GM18951 (cell line): Measurements from ENCODE around the gene UBE2V1.
"Not testable (repeated sequence)": the region's sequence is repeated elsewhere in the genome, so short reads cannot be mapped to it uniquely, and the experiment has no call there.

ENCODE experiments used
- POLR2A ChIP-seq: IDR thresholded peaks from 4 replicates; pipeline ENCODE4 v1.6.1; 2011; ENCODE audit warnings: mild to moderate bottlenecking; ENCODE audit not compliant: insufficient read length, insufficient read depth; ENCODE audit errors: extremely low read depth
- in situ Hi-C: fragments of 300-500 bp; cut with MboI; formaldehyde crosslinking; loops from one replicate; pipeline ENCODE4 v1.12.0; 2022; ENCODE audit warnings: low sequenced_read_pairs, mixed read lengths, inconsistent platforms; ENCODE audit not compliant: unreplicated experiment

The UBE2V1 gene

GRCh38 chr20:50142812-50143211, 29.9 kb upstream of the UBE2V1 start:
- in situ Hi-C loops: no loop called here
- TF ChIP-seq POLR2A: no peak

DNA sequence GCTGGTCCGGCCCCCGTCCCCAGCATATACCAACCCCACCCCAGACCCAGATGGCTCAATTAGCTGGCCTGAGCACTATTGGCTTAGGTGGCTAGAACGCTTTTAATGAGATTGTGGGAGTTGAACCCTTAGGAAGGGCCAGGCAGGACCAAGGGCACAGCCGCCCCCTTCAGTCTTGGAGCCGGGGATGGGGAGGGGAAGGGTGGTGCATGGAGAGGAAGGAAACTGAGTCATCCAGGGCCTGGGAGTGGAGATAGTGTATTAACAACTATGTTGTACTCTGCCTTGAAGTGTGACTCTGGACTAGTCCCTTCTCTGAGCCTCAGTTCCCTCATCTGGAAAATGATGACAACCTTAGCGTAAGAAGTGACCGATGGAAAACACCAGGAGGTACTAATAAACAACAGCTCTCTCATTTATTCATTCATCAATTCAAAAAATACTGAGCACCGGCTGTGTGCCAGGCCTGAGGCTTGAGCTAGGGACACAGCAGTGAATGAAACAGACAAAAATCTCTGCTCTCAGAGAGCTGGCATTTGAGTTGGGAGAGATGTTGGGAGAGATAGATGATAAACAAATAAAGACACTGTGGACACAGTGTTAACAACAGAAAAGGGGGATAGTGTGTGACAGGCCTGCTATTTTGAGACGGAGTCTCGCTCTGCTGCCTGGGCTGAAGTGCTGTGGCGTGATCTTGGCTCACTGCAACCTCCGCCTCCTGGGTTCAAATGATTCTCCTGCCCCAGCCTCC, 29.0 kb upstream of the UBE2V1 start:
- in situ Hi-C loops: no loop called here
- TF ChIP-seq POLR2A: no peak

DNA sequence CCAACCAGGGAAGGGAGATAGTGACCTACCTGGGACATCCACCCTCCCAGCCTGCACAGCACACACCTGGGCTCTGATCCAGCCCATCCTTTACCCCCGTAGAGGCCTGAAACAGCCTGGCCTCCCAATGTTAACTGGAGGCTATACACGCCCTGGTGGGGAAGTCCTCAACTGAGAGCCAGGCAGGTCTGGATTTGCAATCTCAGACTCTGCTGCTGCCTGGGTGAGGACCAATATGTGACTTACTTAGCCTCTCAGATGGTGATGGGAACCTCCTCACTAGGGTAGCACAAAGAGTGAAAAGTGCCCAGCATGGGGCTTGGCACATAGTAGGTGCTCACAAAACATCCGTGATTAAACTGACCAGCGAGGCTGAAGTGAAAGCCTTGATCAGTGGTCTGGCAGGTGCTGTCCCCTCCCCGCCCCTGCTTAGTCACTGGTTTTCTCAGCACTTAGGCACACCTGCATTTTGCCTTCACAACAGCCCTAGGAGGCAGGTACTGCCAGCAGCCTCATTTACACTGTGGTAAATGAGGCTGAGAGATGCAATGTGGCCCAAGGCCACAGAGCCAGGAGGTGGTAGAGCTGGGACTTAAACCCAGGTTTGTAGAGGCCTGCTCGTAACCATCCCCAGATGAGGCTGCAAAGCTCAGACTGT, 28.2 kb upstream of the UBE2V1 start:
- in situ Hi-C loops: no loop called here
- TF ChIP-seq POLR2A: no peak

DNA sequence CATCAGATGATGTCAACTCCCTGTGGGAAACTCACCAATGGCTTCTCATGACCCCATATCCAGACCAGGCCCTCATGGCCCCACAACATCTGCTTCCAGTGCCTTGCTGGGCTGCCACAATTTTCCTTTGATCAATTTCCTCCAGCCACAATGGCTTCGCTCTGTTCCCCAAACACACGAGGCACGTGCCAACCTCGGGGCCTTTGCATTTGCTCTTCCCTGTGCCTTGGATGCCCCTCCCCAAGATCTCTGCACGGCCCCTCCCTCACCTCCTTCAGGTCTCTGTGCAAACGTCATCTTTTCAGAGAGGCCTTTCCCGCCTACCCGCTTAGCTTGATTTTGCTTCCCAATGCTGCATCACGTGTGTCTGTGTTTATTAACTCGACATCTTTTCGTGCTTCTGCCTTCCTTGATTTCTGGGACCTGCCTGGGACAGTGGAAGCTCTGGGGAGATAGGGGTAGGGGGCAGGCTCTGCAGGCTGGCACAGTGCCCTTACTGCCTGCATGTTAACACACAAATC, 27.4 kb upstream of the UBE2V1 start:
- in situ Hi-C loops: no loop called here
- TF ChIP-seq POLR2A: no peak

- in situ Hi-C loops: no loop called here
- TF ChIP-seq POLR2A: no peak
Observed at GRCh38 chr20:50138479-50139393, 25.8 kb upstream of the UBE2V1 start.

DNA sequence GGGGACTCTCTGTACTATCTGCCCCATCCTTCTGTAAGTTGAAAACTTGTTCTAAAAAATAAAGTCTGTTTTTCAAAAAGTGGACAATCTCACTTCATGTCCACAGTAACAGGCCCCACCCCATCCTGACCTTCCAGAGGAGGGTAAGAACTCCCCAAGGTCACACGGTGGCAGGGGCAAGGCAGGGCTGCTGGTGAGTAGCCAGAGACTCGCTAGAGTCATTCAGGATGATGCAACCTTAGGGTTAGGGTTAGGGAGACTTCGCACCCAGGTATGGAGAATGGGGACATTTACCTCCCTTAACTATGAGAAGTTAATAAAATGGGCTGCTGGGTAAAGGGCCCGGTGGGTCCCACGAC, 25.1 kb upstream of the UBE2V1 start:
- in situ Hi-C loops: no loop called here
- TF ChIP-seq POLR2A: no peak

DNA sequence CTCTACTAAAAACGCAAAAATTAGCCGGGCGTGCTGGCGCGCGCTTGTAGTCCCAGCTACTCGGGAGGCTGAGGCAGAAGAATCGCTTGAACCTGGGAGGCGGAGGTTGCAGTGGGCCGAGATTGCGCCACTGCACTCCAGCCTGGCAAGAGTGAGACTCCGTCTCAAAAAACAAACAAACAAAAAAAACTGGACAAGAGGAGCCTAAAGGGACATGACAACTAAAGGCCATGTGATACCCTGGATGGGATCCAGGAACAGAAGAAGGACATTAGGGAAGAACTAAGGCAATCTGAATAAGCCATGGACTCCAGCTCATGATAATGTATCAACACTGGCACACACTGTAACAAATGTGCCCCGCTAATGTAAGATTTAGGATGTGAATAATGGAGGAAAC, 24.8 kb upstream of the UBE2V1 start:
- in situ Hi-C loops: not testable (repeated sequence)

GRCh38 chr20:50136822-50137599, 24.1 kb upstream of the UBE2V1 start:
- TF ChIP-seq POLR2A: no peak
- in situ Hi-C loops: no loop called here

- in situ Hi-C loops: not testable (repeated sequence)
Observed at GRCh38 chr20:50135157-50135556, 22.2 kb upstream of the UBE2V1 start.

- in situ Hi-C loops: no loop called here
- no peak for TF ChIP-seq POLR2A
Observed at GRCh38 chr20:50133474-50134217, 20.7 kb upstream of the UBE2V1 start.

DNA sequence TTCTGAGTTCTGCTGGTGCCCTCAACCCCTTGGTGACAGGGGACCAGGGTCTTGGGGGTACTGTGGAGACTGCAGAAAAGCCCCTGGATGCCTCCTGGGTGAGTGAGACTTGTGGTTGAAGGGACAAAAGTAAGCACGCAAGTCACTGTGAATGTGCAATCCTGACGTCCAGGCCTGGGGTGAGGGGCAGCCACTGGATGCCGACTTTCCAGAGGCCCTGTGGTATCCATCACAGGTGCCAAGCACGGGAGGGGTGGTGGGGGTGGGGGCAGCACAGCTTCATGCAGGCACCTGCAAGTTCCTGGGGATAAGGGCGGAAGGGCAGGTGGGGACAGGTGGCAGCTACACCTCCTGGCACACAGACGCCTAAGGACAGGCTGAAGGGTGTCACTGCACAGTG, 20.1 kb upstream of the UBE2V1 start:
- no peak for TF ChIP-seq POLR2A

GRCh38 chr20:50130995-50131394, 18.0 kb upstream of the UBE2V1 start:
- in situ Hi-C loops: no loop called here
- TF ChIP-seq POLR2A: no peak

More for the DNA sequence above, 20.1 kb upstream of the UBE2V1 start:
- in situ Hi-C loops: no loop called here

DNA sequence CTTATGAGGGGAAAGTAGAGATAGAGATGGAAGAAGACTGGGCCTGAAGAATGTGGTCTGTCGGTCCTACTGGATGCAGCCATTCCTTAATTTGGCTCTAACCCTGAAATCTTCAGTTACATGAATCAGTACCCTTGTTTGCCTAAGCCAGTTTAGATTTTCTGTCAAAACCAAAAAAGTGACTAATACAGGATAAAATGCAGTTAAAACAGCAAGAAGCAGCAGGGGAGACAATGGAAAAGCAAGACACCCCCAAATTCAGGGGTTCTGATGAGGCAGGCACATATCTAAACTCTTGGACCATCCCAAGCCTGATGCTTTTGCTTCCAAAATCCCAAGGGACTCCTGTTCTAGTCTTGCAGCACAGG, 17.4 kb upstream of the UBE2V1 start:
- TF ChIP-seq POLR2A: no peak
- in situ Hi-C loops: no loop called here
